Lower leg skin (tissue), 4 donors: ENCODE results near the gene CD46. TPM values are rescaled to one million over a fixed set of nuclear protein-coding genes. Genes with fewer than 3 reads are reported as not detected.

Experiments
- DNase-seq, 2 donors: peaks; one replicate each; pipeline ENCODE4 v3.0.0-alpha.2; 2019; ENCODE audit warnings: low spot score in 2 of 2
- H3K4me3 ChIP-seq: fragments of 200-600 bp; sonication (generic); 2 replicates; pipeline ENCODE4 v1.5.1; 2017; ENCODE audit warnings: mild to moderate bottlenecking, low read depth; ENCODE audit not compliant: poor library complexity, severe bottlenecking
- CTCF ChIP-seq, 3 donors: fragments of 450-650 bp; IDR thresholded peaks; one replicate each; pipeline ENCODE4 v1.5.1; 2016; ENCODE audit warnings: antibody characterized with exemption in 3 of 3, mild to moderate bottlenecking in 3 of 3, moderate library complexity in 2 of 3
- POLR2A ChIP-seq, 2 donors: fragments of 450-650 bp; IDR thresholded peaks; one replicate each; pipeline ENCODE4 v1.6.1; 2016 to 2017; ENCODE audit warnings: antibody characterized with exemption in 2 of 2, mild to moderate bottlenecking in 1 of 2, moderate library complexity in 1 of 2
- WGBS, 2 donors: methylation state at CpG; one replicate each; pipeline ENCODE4 v1.1.5; 2018; 5-methylcytosine and 5-hydroxymethylcytosine counted together
- intact Hi-C: fragments of 100-400 bp; cut with DNase I; formaldehyde crosslinking; loops from one replicate; pipeline ENCODE4 v1.15.0; 2023; ENCODE audit warnings: low total_unique reads
- total RNA-seq, 4 donors: library from RNA; depleted of rRNA; stranded (reverse); fragments of >200 nt; gene quantifications; one replicate each; pipeline ENCODE4 v1.1.0, GENCODE V29; 2016

Gene CD46
- total RNA-seq, 4 donors from 2014 or later: 63.3 to 89.4 (median 76.2) TPM

GRCh38 chr1:207810173-207810572, 58.3 kb downstream of the CD46 start:
- TF ChIP-seq CTCF (IDR thresholded peaks at IDR 0.05) (no peak), POLR2A (IDR thresholded peaks at IDR 0.05) (no peak)
- WGBS, 2 donors: 63 to 77% methylated on average over 2 of the region's 2 CpGs
- DNase-seq: no peak
- H3K4me3 ChIP-seq: no peak overlapping the region
- intact Hi-C loops: no loop called here

- intact Hi-C loops: no loop called here
- TF ChIP-seq CTCF (IDR thresholded peaks at IDR 0.05) (no peak), POLR2A (IDR thresholded peaks at IDR 0.05) (no peak)
- no peak overlapping the region for H3K4me3 ChIP-seq
- peak in 1 of 2 donors; percentile 13 for DNase-seq
- 78 to 82% methylated on average over 9 of the region's 9 CpGs for WGBS, 2 donors
These were observed 58.9 kb downstream of the CD46 start for GRCh38 chr1:207810606-207811295.

- peak in 1 of 2 donors; percentile 10 for DNase-seq
- 92 to 95% methylated on average over 8 of the region's 8 CpGs for WGBS, 2 donors
- H3K4me3 ChIP-seq: no peak overlapping the region
- intact Hi-C loops: no loop called here
- no peak for TF ChIP-seq CTCF (IDR thresholded peaks at IDR 0.05)
- TF ChIP-seq POLR2A (IDR thresholded peaks at IDR 0.05): no peak
These were observed 59.5 kb downstream of the CD46 start for GRCh38 chr1:207811319-207811718.

- peak in 1 of 2 donors; percentile 59 for DNase-seq
- H3K4me3 ChIP-seq: no peak overlapping the region
- TF ChIP-seq POLR2A (IDR thresholded peaks at IDR 0.05) (no peak), CTCF (IDR thresholded peaks at IDR 0.05) (no peak)
- WGBS, 2 donors: 76 to 80% methylated on average over 16 of the region's 16 CpGs
- intact Hi-C loops: no loop called here
These were observed 60.3 kb downstream of the CD46 start for GRCh38 chr1:207811920-207812720.

- 91 to 97% methylated on average over 10 of the region's 10 CpGs for WGBS, 2 donors
- no peak for TF ChIP-seq POLR2A (IDR thresholded peaks at IDR 0.05)
- no peak for TF ChIP-seq CTCF (IDR thresholded peaks at IDR 0.05)
- intact Hi-C loops: no loop called here
- DNase-seq: peak in 1 of 2 donors; percentile 10
- no peak overlapping the region for H3K4me3 ChIP-seq
These were observed 61.1 kb downstream of the CD46 start for GRCh38 chr1:207812778-207813511.
